Vein endothelial cell (primary cell): ENCODE results near the gene YKT6. TPM values are rescaled to one million over a fixed set of nuclear protein-coding genes. Genes with fewer than 3 reads are reported as not detected.

ENCODE experiments used
- total RNA-seq: library from RNA; depleted of rRNA; stranded (reverse); fragments of >200 nt; gene quantifications from 2 replicates; pipeline ENCODE4 v1.2.3, GENCODE V29; 2012

YKT6 gene
- total RNA-seq = 128 and 138 TPM in 2 replicates

GRCh38 chr7:44200699-44201461 is at the start of gene YKT6:
YKT6 (plus strand) TSS chr7:44200978; CDS start chr7:44201136, 158 bp downstream.

GRCh38 chr7:44189286-44189992 is 11.3 kb upstream of the YKT6 start, which contains the start of gene GCK:
GCK (minus strand) TSS chr7:44189439; CDS start chr7:44188953, 486 bp downstream.

Other genes starting within 250 kb of the YKT6 start
- gene SPDYE1, start 203.1 kb upstream of the YKT6 start, total RNA-seq = not detected in 2 replicates
- 140 and 144 TPM in 2 replicates for gene DBNL, start 156.3 kb upstream of the YKT6 start, total RNA-seq
- gene PGAM2, start 135.4 kb upstream of the YKT6 start, total RNA-seq = not detected in 2 replicates
- 16.9 and 27.8 TPM in 2 replicates for gene POLM, start 118.4 kb upstream of the YKT6 start, total RNA-seq
- 8.9 and 27.4 TPM in 2 replicates for gene AEBP1, start 96.6 kb upstream of the YKT6 start, total RNA-seq
- gene POLD2, start 77.4 kb upstream of the YKT6 start, total RNA-seq = 81.0 and 87.9 TPM in 2 replicates
- gene MYL7, start 59.6 kb upstream of the YKT6 start, total RNA-seq = not detected in 2 replicates
- gene GCK, start 11.5 kb upstream of the YKT6 start, total RNA-seq = 0.19 and 0.65 TPM in 2 replicates
- gene CAMK2B, start 124.6 kb downstream of the YKT6 start, total RNA-seq = 0.57 and 0.65 TPM in 2 replicates